Activated CD4-positive, CD25-positive, alpha-beta regulatory T cell treated with anti-CD3 and anti-CD28 coated beads, Interleukin-2, amount 50 U/mL, for 24 hours (primary cell): Measurements from ENCODE around the gene AGBL4.

Experiments
- ATAC-seq, 2 donors: fragments of 150-1000 bp; cut with Tn5 transposase; one replicate each; pipeline ENCODE4 v1.10.0; 2021; ENCODE audit warnings: mild to moderate bottlenecking in 1 of 2, moderate library complexity in 1 of 2

The AGBL4 gene

GRCh38 chr1:49694251-49694827 is 329.4 kb downstream of the AGBL4 start:
- no peak for ATAC-seq

- no peak for ATAC-seq
These were observed 337.6 kb downstream of the AGBL4 start for GRCh38 chr1:49686107-49686506.

- no peak for ATAC-seq
These were observed 346.0 kb downstream of the AGBL4 start for GRCh38 chr1:49677706-49678105.

- ATAC-seq = no peak
These were observed 372.6 kb downstream of the AGBL4 start for GRCh38 chr1:49651136-49651535.

GRCh38 chr1:49630156-49630555 is 393.6 kb downstream of the AGBL4 start:
- no peak for ATAC-seq

GRCh38 chr1:49627781-49628180 is 396.0 kb downstream of the AGBL4 start:
- no peak for ATAC-seq

GRCh38 chr1:49626472-49626871 is 397.3 kb downstream of the AGBL4 start:
- no peak for ATAC-seq

- ATAC-seq = no peak
These were observed 400.9 kb downstream of the AGBL4 start for GRCh38 chr1:49622877-49623276.

- no peak for ATAC-seq
These were observed 417.7 kb downstream of the AGBL4 start for GRCh38 chr1:49606082-49606481.

GRCh38 chr1:49597436-49597835 is 426.3 kb downstream of the AGBL4 start:
- no peak for ATAC-seq

- no peak for ATAC-seq
These were observed 447.3 kb downstream of the AGBL4 start for GRCh38 chr1:49576327-49576901.

- no peak for ATAC-seq
These were observed 467.0 kb downstream of the AGBL4 start for GRCh38 chr1:49556676-49557234.

- no peak for ATAC-seq
These were observed 471.7 kb downstream of the AGBL4 start for GRCh38 chr1:49552101-49552500.

GRCh38 chr1:49544615-49545014 is 479.1 kb downstream of the AGBL4 start:
- ATAC-seq = no peak

GRCh38 chr1:49541096-49541752 is 482.5 kb downstream of the AGBL4 start:
- no peak for ATAC-seq

- ATAC-seq = no peak
These were observed 496.0 kb downstream of the AGBL4 start for GRCh38 chr1:49527606-49528305.

GRCh38 chr1:49526672-49527071 is 497.1 kb downstream of the AGBL4 start:
- ATAC-seq = no peak

GRCh38 chr1:49523764-49524163 is 500.0 kb downstream of the AGBL4 start:
- ATAC-seq = no peak

- ATAC-seq = no peak
These were observed 556.8 kb downstream of the AGBL4 start for GRCh38 chr1:49466961-49467360.

GRCh38 chr1:49465486-49466185 is 558.1 kb downstream of the AGBL4 start:
- ATAC-seq = no peak

GRCh38 chr1:49448200-49448599 is 575.6 kb downstream of the AGBL4 start:
- ATAC-seq = no peak

GRCh38 chr1:49436865-49437264 is 586.9 kb downstream of the AGBL4 start:
- no peak for ATAC-seq

GRCh38 chr1:49435291-49435690 is 588.5 kb downstream of the AGBL4 start:
- no peak for ATAC-seq
